Activated CD8-positive, alpha-beta T cell treated with anti-CD3 and anti-CD28 coated beads, Interleukin-2, amount 10 ng/mL, durations not matched to agents 7 days and 5 days (primary cell): Measurements from ENCODE around the gene ATF2. TPM values are rescaled to one million over a fixed set of nuclear protein-coding genes. Genes with fewer than 3 reads are reported as not detected.
A peak's percentile ranks its signal among the peaks of the same experiment; 100 is the strongest.

ENCODE experiments used
- ATAC-seq: fragments of 150-1000 bp; cut with Tn5 transposase; one replicate; pipeline ENCODE4 v1.10.0; 2021; ENCODE audit warnings: moderate library complexity
- CTCF ChIA-PET: fragments of 350-600 bp; sonication (Branson Sonifier 250); formaldehyde crosslinking; loops from one replicate; lab custom pipeline; 2021; ENCODE audit warnings: antibody characterized with exemption; lab: Charles Lee
- POLR2A ChIA-PET: fragments of 350-600 bp; sonication (Branson Sonifier 250); formaldehyde crosslinking; loops from one replicate; lab custom pipeline; 2021; ENCODE audit warnings: antibody characterized with exemption; lab: Charles Lee
- DNase-seq: peaks from one replicate; pipeline ENCODE4 v3.0.0-alpha.2; 2020
- H3K27ac Mint-ChIP-seq: one replicate; pipeline ENCODE4 v1.8.0; 2021; ENCODE audit warnings: mild to moderate bottlenecking, mixed read lengths
- H3K27me3 Mint-ChIP-seq: one replicate; pipeline ENCODE4 v1.8.0; 2021; ENCODE audit warnings: low read depth, mixed read lengths
- H3K36me3 Mint-ChIP-seq: one replicate; pipeline ENCODE4 v1.8.0; 2021; ENCODE audit warnings: low read depth, mixed read lengths
- H3K4me1 Mint-ChIP-seq: one replicate; pipeline ENCODE4 v1.8.0; 2021; ENCODE audit warnings: low read depth, mixed read lengths
- H3K4me3 Mint-ChIP-seq: one replicate; pipeline ENCODE4 v1.8.0; 2021; ENCODE audit warnings: mild to moderate bottlenecking, mixed read lengths
- H3K9me3 Mint-ChIP-seq: one replicate; pipeline ENCODE4 v1.8.0; 2022; ENCODE audit warnings: mixed read lengths; ENCODE audit not compliant: insufficient read depth
- total RNA-seq, 2 experiments: library from RNA; stranded (reverse); gene quantifications; one replicate each; pipeline ENCODE4 v1.2.3, GENCODE V29; 2021

The ATF2 gene
- total RNA-seq, 2 experiments from 2014 or later: 58.5 to 59.9 TPM

DNA sequence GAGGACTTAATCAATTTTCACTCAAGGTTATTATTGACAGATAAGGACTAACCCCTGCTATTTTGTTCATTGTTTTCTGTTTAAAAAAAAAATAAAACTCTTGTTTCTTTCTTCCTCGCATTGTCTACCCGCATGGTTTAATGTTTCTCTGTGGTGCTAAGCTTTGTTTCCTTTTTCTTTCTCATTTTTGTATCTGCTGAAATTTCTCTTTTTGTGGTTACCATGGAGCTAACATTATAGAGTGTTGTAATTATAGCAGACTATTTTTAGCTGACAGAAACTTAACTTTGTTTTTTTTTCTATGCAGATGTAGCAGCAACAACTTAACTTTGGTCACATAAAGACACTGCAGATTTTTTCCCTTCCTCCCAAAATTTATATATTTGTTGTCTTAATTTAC is 119.7 kb downstream of the ATF2 start:
- no peaks in the 10 kb centered on the region for H3K27me3 Mint-ChIP-seq
- no peak overlapping the region for H3K27ac Mint-ChIP-seq
- no peaks in the 10 kb centered on the region for H3K4me1 Mint-ChIP-seq
- ATAC-seq (no peak), DNase-seq (no peak)
- no peak overlapping the region for H3K4me3 Mint-ChIP-seq
- H3K36me3 Mint-ChIP-seq: no peaks in the 10 kb centered on the region
- no peaks in the 10 kb centered on the region for H3K9me3 Mint-ChIP-seq
- CTCF ChIA-PET: interaction anchor here (1.4 to 2.0 kb wide), 2 partner anchors 10 to 12 kb away, joined by 3 to 5 read pairs; no protein-coding TSS in a partner anchor
- POLR2A ChIA-PET: no interaction called here

DNA sequence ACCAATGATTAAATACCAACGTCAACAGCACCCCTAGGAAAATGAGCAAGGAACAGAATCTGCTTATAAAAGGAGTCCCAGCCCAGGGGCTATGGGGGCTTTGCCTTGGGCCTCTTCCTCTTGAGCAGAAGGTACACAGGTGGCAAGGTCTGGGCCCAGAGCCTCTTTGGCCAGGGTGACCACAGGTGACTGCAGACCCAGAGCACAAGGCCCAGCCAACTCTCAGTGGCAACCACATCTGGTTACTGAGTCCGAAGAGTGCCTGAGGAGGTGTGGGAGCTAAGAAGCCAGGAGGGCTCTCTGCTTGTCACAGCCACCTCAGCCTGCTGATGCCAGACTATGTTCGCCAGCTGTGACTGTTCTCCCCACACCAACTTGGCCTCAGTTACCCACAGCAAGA is 128.5 kb downstream of the ATF2 start:
- H3K36me3 Mint-ChIP-seq: peaks cover 2% of the 10 kb centered on the region

DNA sequence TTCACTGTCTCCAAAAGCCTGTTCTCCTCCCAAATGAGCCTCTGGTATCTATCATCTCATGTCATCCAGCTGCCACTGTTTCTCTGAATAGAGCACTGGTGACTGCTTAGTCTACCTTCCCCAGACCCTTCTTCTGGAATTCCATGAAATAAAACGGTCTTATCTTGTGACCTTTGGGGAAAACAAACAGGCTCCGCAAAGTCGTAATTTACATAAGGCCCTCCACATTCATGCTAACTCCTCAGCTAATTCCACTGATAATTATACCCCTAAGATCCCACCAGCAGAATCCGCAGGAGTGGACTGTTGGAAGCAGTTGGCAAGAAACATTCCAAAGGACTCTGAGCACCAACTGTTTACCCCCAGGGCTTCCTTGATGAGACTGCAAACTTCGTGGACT is 129.0 kb downstream of the ATF2 start:
- ATAC-seq (no peak), DNase-seq (no peak)
- ChIA-PET CTCF (interaction anchor here (1.7 to 2.0 kb wide), 2 partner anchors 10 to 243 kb away, joined by 5 to 7 read pairs; no protein-coding TSS in a partner anchor), POLR2A (no interaction called here)
- Mint-ChIP-seq H3K4me3 (no peak overlapping the region), H3K9me3 (no peaks in the 10 kb centered on the region), H3K27ac (no peak overlapping the region), H3K4me1 (peaks cover 4% of the 10 kb centered on the region), H3K36me3 (peaks cover 2% of the 10 kb centered on the region), H3K27me3 (no peaks in the 10 kb centered on the region)

More for the DNA sequence above, 128.5 kb downstream of the ATF2 start:
- Mint-ChIP-seq H3K4me3 (no peak overlapping the region), H3K9me3 (no peaks in the 10 kb centered on the region), H3K4me1 (peaks cover 4% of the 10 kb centered on the region), H3K27me3 (no peaks in the 10 kb centered on the region), H3K27ac (no peak overlapping the region)
- ChIA-PET CTCF (no interaction called here), POLR2A (no interaction called here)
- DNase-seq: no peak
- no peak for ATAC-seq

DNA sequence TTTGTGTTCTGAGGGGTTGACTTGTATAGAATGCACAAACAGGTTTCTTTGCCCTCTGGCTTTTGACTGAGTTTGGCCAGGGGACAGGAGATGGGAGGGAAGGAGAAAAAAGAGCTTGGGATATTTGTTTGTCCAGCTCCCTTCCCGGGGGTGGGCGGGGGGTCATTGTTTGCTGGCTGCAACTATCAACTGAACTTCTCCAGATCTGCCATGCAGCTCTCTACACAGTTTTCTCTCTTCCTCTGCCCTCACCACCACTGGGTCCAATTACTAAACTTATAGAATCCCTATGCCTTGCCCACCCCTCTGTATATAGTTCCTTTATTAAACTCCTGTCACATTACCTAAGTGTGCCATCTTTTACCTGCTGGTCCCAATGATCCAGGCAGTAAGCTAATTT is 130.1 kb downstream of the ATF2 start:
- ChIA-PET POLR2A (no interaction called here), CTCF (interaction anchor here (0.9 to 2.0 kb wide), 3 partner anchors 11 to 244 kb away, joined by 3 to 7 read pairs (median 5); no protein-coding TSS in a partner anchor)
- H3K27ac Mint-ChIP-seq: no peak overlapping the region
- H3K4me1 Mint-ChIP-seq: peaks cover 4% of the 10 kb centered on the region
- no peak overlapping the region for H3K4me3 Mint-ChIP-seq
- H3K9me3 Mint-ChIP-seq: no peaks in the 10 kb centered on the region
- H3K27me3 Mint-ChIP-seq: no peaks in the 10 kb centered on the region
- ATAC-seq: no peak
- H3K36me3 Mint-ChIP-seq: peaks cover 2% of the 10 kb centered on the region
- no peak for DNase-seq

DNA sequence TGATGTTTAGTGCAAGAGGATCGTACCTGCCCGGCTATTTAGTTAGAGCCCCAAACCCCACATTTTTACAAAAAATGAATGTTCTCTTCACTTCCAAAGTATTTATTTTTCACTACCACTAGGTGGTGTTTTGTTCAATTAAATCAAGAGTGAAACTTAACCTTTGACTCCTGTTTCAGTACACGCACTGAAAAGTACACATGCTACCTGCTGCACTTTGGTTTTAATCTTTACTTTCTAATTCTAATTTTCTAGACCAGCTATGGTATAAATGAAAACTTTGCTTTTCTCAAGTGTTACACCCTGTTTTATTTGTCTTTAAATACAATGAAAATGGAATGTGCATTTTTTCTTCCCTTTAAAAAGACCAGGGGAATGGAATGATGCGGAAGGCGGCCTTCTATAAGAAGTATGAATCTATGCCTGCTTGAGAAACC is 131.4 kb downstream of the ATF2 start:
- H3K27ac Mint-ChIP-seq: no peak overlapping the region
- no peak for DNase-seq
- peak overlapping the region; percentile 35 for H3K4me3 Mint-ChIP-seq
- peaks cover 2% of the 10 kb centered on the region for H3K36me3 Mint-ChIP-seq
- POLR2A ChIA-PET: no interaction called here
- peak; percentile 42 for ATAC-seq
- no peaks in the 10 kb centered on the region for H3K9me3 Mint-ChIP-seq
- CTCF ChIA-PET: interaction anchor here (0.7 to 1.0 kb wide), 3 partner anchors 10 to 288 kb away, joined by 3 read pairs; no protein-coding TSS in a partner anchor
- no peaks in the 10 kb centered on the region for H3K27me3 Mint-ChIP-seq
- peaks cover 4% of the 10 kb centered on the region for H3K4me1 Mint-ChIP-seq

DNA sequence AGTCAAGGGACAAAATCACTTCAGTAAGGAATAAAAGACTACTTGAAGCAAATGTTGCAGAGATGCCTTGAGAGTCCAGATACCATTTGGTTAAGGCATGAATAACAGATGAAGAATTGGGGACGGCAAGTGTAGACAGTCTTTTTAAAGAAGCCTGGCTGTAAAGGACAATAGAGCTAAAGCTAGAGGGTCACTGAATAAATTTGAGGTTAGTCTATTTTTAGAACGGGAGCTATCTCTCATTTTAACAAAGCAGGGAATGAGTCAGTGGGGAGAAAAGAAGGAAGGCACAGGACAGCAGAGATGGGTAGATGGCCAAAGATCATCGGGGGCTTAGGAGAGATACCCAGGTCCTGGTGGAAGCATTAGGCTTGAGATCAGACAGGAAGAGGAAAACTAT is 132.2 kb downstream of the ATF2 start:
- DNase-seq: no peak
- Mint-ChIP-seq H3K36me3 (peaks cover 2% of the 10 kb centered on the region), H3K4me3 (no peak overlapping the region), H3K27me3 (no peaks in the 10 kb centered on the region), H3K9me3 (no peaks in the 10 kb centered on the region), H3K4me1 (peaks cover 4% of the 10 kb centered on the region), H3K27ac (no peak overlapping the region)
- POLR2A ChIA-PET: no interaction called here
- CTCF ChIA-PET: interaction anchor here (1.0 to 1.5 kb wide), 2 partner anchors 287 to 336 kb away, joined by 3 to 4 read pairs; no protein-coding TSS in a partner anchor
- no peak for ATAC-seq

DNA sequence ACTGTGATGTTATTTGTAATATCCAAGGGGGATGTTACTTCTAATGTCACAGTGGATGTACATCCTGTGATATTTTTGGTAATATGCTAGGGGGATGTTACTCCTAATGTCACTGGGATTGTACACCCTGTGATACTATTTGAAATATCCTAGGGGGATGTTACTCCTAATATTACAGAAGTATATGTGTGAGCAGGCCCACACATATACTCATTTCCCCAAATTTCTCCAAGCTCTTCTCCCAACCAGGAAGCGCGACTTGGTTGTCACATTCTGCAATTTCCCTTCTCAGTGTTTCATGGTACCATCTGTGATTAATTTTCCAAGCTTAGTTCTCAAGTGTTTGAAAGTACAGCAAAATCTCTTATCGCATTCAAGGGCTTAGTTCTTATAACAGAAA is 133.3 kb downstream of the ATF2 start:
- POLR2A ChIA-PET: no interaction called here
- CTCF ChIA-PET: interaction anchor here (1.5 kb wide), 1 partner anchor 335 kb away, joined by 4 read pairs; no protein-coding TSS in a partner anchor
- DNase-seq (no peak), ATAC-seq (no peak)
- H3K4me1 Mint-ChIP-seq: peaks cover 10% of the 10 kb centered on the region
- no peak overlapping the region for H3K27ac Mint-ChIP-seq
- peaks cover 2% of the 10 kb centered on the region for H3K36me3 Mint-ChIP-seq
- H3K4me3 Mint-ChIP-seq: no peak overlapping the region
- peaks cover 3% of the 10 kb centered on the region for H3K27me3 Mint-ChIP-seq
- no peaks in the 10 kb centered on the region for H3K9me3 Mint-ChIP-seq

DNA sequence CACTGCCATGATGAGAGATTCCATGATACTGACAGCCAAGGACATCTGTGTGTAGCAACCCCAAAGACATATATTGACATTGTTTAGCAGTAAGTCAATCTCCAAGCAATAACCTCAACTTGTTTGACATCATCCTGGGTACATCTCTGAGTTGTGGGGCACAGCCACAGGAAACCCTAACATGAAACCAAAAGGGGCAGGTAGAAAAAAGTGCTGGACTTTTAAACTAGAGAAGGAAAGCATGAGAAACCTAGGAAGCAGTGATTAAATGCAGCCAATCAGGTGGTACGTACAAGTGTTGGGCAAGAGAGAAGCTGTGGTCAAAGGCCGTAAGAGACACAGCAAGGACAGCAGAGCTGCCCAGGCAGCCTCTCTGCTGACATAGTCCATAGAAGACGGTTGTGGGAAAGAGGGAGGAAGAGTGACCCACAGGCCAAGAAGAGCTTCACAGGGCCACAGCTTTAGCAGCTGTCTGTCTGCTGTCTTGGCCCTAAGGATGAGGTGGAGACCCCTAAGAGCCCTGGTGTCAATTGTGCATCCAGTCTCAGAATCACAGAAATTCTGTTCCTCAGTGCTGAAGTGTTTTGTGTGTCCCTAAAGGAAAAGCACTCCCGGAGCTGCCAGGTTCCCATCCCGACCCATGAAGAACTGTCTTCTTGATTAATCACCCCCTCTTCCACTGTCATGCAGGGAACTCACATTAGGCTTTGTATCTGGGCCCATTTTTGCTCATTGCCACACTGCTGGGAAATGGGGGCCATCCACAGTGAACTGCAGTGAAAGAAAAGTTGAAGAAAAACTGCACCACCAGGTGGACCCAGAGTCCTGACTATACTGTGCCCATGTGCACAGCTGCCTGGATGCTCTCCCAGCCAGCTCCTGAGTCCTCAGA is 137.4 kb downstream of the ATF2 start:
- Mint-ChIP-seq H3K27ac (peak overlapping the region; percentile 29), H3K4me3 (no peak overlapping the region), H3K4me1 (peaks cover 6% of the 10 kb centered on the region), H3K36me3 (no peaks in the 10 kb centered on the region), H3K27me3 (peaks cover 3% of the 10 kb centered on the region), H3K9me3 (no peaks in the 10 kb centered on the region)
- CTCF ChIA-PET: interaction anchor here (0.9 to 3.0 kb wide), 8 partner anchors 14 to 281 kb away, joined by 3 to 9 read pairs (median 4); no protein-coding TSS in a partner anchor
- DNase-seq (peak; percentile 48), ATAC-seq (peak; percentile 74)
- POLR2A ChIA-PET: no interaction called here

DNA sequence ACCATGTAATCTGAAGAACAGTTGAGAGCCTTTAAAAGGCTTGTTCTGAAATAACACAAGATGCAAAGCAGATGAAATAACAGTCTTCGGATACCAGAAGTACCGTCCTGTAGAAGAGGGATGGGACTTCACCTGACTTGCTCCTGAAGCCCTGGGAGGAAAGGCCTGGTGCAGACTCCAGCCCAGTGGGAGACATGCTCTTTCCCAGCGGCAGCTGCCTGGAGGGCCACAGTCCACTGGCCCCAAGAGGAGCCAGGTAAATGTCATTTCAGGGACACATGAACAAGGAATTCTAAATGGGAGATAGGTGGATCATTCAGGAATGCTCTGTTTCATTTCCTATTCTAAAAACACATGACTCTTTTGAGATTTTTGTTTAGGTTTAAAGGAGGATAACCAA is 140.2 kb downstream of the ATF2 start:
- POLR2A ChIA-PET: no interaction called here
- DNase-seq (no peak), ATAC-seq (no peak)
- Mint-ChIP-seq H3K4me3 (no peak overlapping the region), H3K4me1 (peaks cover 6% of the 10 kb centered on the region), H3K27ac (no peak overlapping the region), H3K9me3 (no peaks in the 10 kb centered on the region), H3K36me3 (no peaks in the 10 kb centered on the region), H3K27me3 (peaks cover 9% of the 10 kb centered on the region)
- CTCF ChIA-PET: no interaction called here

DNA sequence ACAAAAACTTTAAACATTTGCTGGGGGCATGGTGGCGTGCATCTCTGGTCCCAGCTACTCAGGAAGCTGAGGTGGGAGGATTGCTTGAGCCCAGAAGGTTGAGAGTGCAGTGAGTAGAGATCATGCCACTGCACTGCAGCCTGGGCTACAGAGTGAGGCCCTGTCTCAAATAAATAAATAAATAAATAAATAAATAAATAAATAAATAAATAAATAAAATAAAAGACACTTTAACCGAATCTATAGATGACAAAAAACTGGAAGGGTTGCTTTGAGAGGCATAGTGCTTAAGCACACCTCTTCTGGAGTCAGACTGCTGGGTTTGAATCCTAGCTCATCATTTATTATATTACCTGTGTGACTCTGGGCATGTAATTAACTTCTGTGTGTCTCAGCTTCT is 141.6 kb downstream of the ATF2 start:
- Mint-ChIP-seq H3K4me1 (peaks cover 6% of the 10 kb centered on the region), H3K9me3 (no peaks in the 10 kb centered on the region), H3K27ac (no peak overlapping the region), H3K27me3 (peaks cover 9% of the 10 kb centered on the region), H3K36me3 (no peaks in the 10 kb centered on the region), H3K4me3 (no peak overlapping the region)
- ChIA-PET POLR2A (no interaction called here), CTCF (interaction anchor here (1.3 kb wide), 1 partner anchor 10 kb away, joined by 3 read pairs; no protein-coding TSS in a partner anchor)
- no peak for ATAC-seq
- no peak for DNase-seq

DNA sequence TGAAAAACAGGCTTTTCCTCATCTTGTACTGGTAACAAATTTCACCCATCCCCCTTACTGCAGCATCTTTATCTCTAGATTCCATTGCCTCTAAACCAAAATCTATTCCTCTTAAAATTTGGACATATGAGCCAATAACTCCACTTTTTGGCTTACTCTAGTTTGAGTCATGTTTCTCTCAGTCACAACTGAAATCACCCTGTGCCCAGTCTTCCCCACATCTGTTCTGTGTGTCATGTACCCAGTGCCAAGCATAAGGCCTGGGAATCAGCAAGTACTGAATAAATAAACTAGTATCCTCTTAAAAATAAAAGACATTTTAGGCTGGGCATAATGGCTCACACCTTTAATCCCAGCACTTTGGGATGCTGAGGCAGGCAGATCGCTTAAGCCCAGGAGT is 142.1 kb downstream of the ATF2 start:
- Mint-ChIP-seq H3K4me1 (peaks cover 6% of the 10 kb centered on the region), H3K9me3 (no peaks in the 10 kb centered on the region), H3K27ac (no peak overlapping the region), H3K36me3 (no peaks in the 10 kb centered on the region), H3K4me3 (no peak overlapping the region), H3K27me3 (peaks cover 10% of the 10 kb centered on the region)
- no peak for ATAC-seq
- ChIA-PET POLR2A (no interaction called here), CTCF (interaction anchor here (1.3 kb wide), 1 partner anchor 11 kb away, joined by 3 read pairs; no protein-coding TSS in a partner anchor)
- DNase-seq: no peak

DNA sequence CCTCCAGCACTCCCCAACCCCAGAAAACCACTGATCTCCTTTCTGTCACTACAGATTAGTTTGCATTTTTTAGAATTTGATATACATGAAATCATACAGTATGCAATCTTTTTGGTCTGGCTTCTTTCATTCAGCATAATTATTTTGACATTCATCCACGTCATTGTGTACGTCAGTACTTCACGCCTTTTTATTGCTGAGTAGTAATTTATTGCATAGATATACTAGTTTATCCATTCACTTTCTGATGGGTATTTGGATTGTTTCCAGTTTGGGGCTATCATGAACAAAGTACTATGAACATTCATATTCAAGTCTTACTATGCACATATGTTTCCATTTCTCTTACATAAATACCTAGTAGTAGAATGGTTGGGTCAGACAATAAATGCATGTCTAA is 142.8 kb downstream of the ATF2 start:
- ChIA-PET POLR2A (no interaction called here), CTCF (no interaction called here)
- ATAC-seq (no peak), DNase-seq (no peak)
- peaks cover 8% of the 10 kb centered on the region for H3K27me3 Mint-ChIP-seq
- H3K4me1 Mint-ChIP-seq: peaks cover 2% of the 10 kb centered on the region
- no peaks in the 10 kb centered on the region for H3K36me3 Mint-ChIP-seq
- no peak overlapping the region for H3K4me3 Mint-ChIP-seq
- H3K27ac Mint-ChIP-seq: no peak overlapping the region
- no peaks in the 10 kb centered on the region for H3K9me3 Mint-ChIP-seq
